HG02840 (cell line): ENCODE data around the gene TEAD1.

Experiments
- ATAC-seq: cut with Tn5 transposase; IDR thresholded peaks from one replicate; pipeline ENCODE4 v1.9.1; 2021; ENCODE audit warnings: mild to moderate bottlenecking, moderate library complexity, moderate number of reproducible peaks; ENCODE audit not compliant: unreplicated experiment, low FRiP score

TEAD1 gene

GRCh38 chr11:12673924-12674570 is at the start of gene TEAD1:
Gene TEAD1 (plus strand): TSS chr11:12674421.
- peak; percentile 61 for ATAC-seq

DNA sequence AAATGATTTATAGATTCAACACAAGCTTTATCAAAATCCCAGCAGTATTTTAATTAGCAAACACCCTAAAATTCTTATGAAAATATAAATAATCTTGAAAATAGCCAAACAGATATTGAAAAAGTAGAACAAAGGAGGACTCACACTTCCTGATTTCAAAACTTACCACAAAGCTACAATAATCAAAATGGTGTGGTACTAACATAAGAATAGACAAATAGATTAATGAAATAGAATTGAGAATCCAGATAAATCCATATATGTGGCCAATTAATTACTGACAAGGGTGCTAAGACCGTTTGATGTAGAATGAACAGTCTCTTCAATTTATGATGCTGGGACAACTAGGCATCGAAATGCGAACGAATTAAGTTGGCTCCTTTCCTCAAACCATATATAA is 49.6 kb upstream of the TEAD1 start:
- ATAC-seq = no peak

DNA sequence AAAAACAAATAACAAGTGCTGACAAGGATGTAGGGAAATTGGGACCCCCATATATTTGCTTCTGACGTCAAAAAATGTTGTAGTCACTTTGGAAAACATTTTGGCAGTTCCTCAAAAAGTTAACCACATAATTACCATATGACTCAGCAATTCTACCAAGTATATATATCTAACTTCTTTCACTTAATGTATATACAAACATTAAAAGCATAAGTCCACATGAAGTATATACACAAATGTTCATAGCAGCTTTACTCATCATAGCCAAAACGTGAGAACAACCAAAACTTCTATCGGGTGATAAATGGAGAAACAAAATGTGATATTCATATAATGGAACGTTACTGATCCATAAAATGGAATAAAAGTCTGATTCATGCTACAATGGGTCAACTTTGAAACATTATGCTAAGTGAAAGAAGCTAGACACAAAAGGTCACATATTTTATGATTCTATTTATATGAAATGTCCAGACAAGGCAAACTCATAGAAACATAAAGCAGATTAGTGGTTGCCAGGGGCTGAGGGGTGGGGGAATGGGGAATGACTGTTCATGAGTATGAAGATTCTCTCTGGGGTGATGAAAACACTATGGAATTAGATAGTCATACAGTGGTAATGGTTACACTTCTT is 48.7 kb upstream of the TEAD1 start:
- no peak for ATAC-seq

- no peak for ATAC-seq
Measured at GRCh38 chr11:12626616-12627015, 47.6 kb upstream of the TEAD1 start.

GRCh38 chr11:12628314-12628713 is 45.9 kb upstream of the TEAD1 start:
- ATAC-seq = no peak

- no peak for ATAC-seq
Measured at GRCh38 chr11:12629601-12630313, 44.5 kb upstream of the TEAD1 start.

DNA sequence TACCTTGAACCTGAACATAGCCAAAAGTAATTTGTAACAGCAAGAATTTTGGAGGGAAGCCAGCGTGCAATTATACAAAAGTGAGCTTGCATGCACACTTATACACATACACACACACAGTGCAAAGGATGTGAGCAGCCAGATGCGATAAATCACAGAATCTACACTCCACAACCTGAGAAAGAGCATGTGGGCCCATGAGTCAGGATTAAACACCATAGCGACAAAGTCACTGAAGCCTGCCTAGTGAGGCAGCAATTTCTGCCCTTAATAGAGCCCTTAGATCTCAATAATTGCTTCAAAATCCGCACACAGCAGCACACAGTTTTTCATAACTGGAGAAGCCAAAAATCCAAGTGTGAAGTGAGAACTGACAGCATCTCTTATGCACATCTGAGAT is 42.6 kb upstream of the TEAD1 start:
- ATAC-seq = no peak

DNA sequence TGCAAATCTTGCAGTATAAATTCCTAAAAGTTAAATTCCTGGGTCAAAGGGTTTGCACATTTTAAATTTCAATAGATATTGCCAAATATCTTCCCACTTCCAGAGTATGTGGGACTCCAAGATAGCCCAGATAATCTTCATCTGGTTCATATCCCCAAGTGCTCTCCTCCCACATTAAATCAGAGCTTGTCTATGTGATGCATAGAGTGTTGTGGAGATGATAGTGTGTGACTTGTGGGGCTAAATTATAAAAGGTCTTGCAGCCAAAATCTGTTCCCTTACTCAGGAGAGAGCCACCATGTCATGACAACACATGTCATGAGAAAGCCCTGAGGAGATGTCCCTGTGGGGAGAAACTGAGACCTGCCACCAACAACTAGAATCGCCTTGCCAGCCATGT is 39.9 kb upstream of the TEAD1 start:
- ATAC-seq = no peak

GRCh38 chr11:12636871-12637410 is 37.3 kb upstream of the TEAD1 start:
- ATAC-seq = no peak

DNA sequence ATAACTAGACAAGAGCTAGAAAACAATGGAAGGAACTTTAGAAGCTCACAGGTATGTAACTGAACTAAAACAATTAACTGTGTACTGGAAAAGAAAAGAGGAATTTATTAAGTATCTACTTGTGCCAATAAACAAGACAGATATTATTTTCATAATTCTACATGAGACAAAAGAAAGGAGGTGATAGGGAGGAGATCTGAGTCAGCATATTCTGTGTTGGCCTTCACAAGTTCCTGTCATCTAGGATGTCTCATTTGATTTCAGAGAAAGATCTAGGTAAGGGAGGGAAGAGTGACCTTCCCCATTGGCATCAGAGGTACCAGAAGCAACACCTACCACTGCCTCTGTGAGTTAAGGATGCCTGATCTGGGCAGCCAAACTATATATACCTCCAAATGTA is 34.8 kb upstream of the TEAD1 start:
- no peak for ATAC-seq

DNA sequence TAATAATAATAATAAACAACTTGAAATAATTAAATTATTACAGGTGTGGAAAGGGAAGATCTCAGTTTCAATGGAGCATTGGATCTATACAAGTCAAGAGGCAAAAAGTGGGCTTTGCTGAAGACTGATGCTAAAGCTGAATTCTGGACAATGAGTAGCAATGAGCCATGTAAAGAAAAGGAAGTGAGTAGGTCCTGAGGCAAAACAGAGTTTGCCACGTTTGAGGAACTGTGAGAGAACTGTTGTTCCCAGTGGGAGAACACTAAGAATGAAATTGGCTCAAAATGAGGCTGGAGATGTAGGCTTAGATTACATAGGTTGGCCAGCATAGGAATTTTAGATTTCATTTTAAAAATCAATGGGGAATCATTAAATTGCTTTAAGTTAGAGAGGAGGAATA is 33.9 kb upstream of the TEAD1 start:
- ATAC-seq = no peak

GRCh38 chr11:12640926-12641849 is 33.0 kb upstream of the TEAD1 start:
- ATAC-seq = no peak

DNA sequence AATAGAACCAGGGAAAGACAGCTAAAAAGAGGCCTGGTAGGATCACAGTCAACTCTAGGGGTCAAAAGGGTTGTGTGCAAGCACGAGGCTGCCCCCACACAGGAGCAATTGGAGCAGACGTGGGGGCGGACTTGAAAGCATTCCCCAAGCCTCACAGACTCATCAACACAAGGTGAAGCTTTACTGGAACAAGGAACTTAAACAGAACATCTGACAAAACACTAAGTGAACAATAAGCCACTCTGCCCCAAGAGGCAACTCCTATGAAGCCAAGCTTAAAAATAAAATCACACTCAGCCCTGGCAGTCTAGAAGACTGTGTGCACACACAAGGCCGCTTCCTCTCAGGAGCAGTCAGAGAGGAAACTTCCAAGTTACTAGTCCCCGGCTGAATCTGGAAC is 32.2 kb upstream of the TEAD1 start:
- no peak for ATAC-seq

- no peak for ATAC-seq
Measured at GRCh38 chr11:12642806-12643428, 31.3 kb upstream of the TEAD1 start.

- ATAC-seq = no peak
Measured at GRCh38 chr11:12646478-12646877, 27.7 kb upstream of the TEAD1 start.

DNA sequence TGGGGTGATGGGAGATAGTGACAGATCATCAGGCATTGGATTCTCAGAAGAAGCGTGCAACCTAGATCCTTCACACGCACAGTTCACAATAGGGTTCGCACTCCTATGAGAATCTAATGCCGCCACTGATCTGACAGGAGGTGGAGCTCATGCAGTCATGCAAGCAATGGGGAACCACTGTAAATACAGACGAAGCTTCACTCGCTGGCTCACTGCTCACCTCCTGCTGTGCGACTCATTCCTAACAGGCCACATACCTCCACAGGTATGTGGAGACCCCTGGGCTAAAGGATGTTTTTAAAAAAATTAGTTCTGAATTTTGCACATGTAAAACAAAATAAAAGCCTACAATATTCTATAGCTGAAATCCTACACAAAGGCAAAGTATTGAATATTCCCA is 20.5 kb upstream of the TEAD1 start:
- no peak for ATAC-seq

DNA sequence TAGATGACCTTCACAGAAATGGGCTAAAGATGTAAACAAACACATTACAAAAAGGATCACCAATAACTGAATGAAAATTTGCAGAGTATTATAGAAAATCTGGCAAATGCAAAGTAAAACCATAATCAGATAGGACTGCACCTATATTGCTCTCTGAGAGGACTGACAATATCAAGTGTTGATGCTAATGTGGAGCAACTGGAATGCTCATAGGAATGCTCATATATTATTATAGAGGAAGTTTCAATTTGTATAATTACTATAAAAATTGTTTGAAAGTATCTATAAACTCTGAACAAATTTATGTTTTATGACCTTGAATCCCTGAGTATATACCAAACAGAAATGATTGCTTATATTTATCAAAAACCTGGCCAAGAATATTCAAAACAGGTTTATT is 18.4 kb upstream of the TEAD1 start:
- ATAC-seq = no peak

GRCh38 chr11:12657336-12657735 is 16.9 kb upstream of the TEAD1 start:
- ATAC-seq = no peak

DNA sequence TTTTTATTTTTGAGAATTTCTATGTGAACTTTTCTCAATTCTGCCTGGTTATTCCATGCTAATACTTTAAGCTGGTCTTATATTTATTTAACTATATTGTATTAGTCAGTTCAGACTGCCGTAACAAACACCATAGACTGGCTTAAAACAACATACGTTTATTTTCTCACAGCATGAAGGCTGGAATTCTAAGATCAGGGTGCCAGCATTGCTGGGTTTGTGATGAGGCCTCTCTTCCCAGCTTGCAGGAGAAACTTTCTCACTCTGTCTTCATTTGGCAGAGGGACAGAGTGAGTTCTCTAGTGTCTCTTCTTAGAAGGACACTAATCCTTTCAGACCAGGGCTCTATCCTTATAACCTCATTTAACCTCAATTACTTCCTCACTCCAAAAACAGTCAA is 16.2 kb upstream of the TEAD1 start:
- no peak for ATAC-seq

DNA sequence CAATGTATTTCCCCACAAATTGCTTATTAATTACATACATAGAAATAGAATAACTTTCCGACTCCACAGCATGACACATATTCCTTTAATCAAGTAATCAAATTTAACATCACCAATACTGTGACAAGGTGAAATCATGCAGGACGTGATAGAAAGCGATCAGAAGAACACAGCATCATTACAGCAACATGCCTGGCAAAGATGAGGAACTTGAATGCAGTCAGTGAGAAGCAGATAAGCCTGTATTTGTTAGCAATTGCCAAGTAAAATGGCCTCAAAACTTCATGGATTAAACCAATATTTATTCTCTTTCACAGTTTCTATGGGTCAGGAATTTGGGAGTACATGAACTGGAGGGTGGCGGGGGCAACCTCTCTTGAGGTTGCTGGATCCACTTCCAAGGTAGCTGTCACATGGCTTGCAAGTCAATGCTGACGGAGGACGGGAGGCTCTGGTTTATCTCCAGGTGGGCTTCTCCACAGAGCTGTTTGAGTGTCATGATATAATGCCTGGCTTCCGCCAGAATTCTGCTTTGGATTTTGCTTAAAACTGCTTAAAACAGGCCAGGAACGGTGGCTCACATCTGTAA is 12.0 kb upstream of the TEAD1 start:
- no peak for ATAC-seq
